HL-60 (cell line): ENCODE measurements around the gene ARID3C.

Source experiments
- DNase-seq, 2 experiments: peaks; one replicate each; pipeline ENCODE4 v3.0.0-alpha.2; 2010 to 2020; ENCODE audit warnings: low read depth in 1 of 2, low spot score in 1 of 2
- H3K27ac ChIP-seq: fragments of 250-450 bp; sonication (Bioruptor Pico); replicated peaks from 2 replicates; pipeline ENCODE4 v1.5.1; 2020; ENCODE audit warnings: mild to moderate bottlenecking, moderate library complexity
- H3K27me3 ChIP-seq: fragments of 250-450 bp; sonication (Bioruptor Pico); 2 replicates; pipeline ENCODE4 v1.5.1; 2021; ENCODE audit warnings: mild to moderate bottlenecking, moderate library complexity; ENCODE audit not compliant: insufficient read depth, poor library complexity, severe bottlenecking
- H3K4me3 ChIP-seq: replicated peaks from 2 replicates; pipeline ENCODE4 v1.5.1; 2011; ENCODE audit warnings: mild to moderate bottlenecking, control low read depth, low read length; ENCODE audit not compliant: insufficient read depth
- GABPA ChIP-seq: IDR thresholded peaks from 2 replicates; pipeline ENCODE4 v1.6.1; 2012; ENCODE audit warnings: low read depth
- POLR2AphosphoS5 ChIP-seq: IDR thresholded peaks from 2 replicates; pipeline ENCODE4 v1.6.1; 2012; ENCODE audit warnings: low read depth
- SPI1 ChIP-seq: IDR thresholded peaks from 2 replicates; pipeline ENCODE4 v1.6.1; 2012; ENCODE audit warnings: low read depth, mild to moderate bottlenecking, borderline replicate concordance
- TF ChIP-seq, protein P1 (sequence below): IDR thresholded peaks from one replicate; pipeline ENCODE4 v1.5.1; 2011; ENCODE audit warnings: low read length, control low read depth, inconsistent platforms; ENCODE audit not compliant: insufficient read depth
- TF ChIP-seq, protein P2 (sequence below): IDR thresholded peaks from 2 replicates; pipeline ENCODE4 v1.6.1; 2012; ENCODE audit warnings: low read depth; ENCODE audit not compliant: insufficient replicate concordance

ARID3C gene

DNA sequence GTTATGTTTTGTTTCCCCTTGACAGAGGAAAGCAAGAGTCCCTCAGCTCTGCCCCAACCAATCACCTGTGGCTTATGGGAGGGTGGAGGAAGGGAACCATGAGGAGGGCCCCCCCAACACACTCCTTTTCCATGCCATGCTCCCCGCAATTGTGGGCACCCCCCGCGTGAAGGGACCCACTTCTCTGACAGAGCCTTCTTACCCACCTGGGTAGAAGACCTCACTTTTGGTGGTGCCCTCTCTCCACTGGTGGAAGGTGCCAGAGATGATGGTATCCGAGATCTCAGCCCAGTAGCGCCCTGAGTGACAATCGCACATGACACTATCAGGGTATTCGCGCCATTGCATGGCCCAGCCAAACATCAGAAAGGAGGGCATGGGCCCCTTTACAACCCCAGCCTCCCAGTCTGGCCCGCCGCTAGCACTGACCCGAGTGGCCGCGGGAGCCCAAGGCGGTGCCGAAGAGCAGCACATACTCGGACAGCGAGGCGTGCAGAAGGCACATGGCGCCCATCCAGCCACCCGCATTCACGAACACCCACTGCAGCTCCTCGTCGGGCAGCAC is 8.0 kb upstream of the ARID3C start:
- Histone ChIP-seq H3K4me3 (peak overlapping the region; percentile 56), H3K27me3 (no peaks in the 10 kb centered on the region), H3K27ac (peak overlapping the region; percentile 89)
- peak in 1 of 2 experiments; percentile 26 for DNase-seq
- no peak for TF ChIP-seq POLR2AphosphoS5
- no peak for TF ChIP-seq SPI1
- TF ChIP-seq GABPA, result no peak
- TF ChIP-seq, protein P1, sequence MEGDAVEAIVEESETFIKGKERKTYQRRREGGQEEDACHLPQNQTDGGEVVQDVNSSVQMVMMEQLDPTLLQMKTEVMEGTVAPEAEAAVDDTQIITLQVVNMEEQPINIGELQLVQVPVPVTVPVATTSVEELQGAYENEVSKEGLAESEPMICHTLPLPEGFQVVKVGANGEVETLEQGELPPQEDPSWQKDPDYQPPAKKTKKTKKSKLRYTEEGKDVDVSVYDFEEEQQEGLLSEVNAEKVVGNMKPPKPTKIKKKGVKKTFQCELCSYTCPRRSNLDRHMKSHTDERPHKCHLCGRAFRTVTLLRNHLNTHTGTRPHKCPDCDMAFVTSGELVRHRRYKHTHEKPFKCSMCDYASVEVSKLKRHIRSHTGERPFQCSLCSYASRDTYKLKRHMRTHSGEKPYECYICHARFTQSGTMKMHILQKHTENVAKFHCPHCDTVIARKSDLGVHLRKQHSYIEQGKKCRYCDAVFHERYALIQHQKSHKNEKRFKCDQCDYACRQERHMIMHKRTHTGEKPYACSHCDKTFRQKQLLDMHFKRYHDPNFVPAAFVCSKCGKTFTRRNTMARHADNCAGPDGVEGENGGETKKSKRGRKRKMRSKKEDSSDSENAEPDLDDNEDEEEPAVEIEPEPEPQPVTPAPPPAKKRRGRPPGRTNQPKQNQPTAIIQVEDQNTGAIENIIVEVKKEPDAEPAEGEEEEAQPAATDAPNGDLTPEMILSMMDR, result no peak
- TF ChIP-seq, protein P2, sequence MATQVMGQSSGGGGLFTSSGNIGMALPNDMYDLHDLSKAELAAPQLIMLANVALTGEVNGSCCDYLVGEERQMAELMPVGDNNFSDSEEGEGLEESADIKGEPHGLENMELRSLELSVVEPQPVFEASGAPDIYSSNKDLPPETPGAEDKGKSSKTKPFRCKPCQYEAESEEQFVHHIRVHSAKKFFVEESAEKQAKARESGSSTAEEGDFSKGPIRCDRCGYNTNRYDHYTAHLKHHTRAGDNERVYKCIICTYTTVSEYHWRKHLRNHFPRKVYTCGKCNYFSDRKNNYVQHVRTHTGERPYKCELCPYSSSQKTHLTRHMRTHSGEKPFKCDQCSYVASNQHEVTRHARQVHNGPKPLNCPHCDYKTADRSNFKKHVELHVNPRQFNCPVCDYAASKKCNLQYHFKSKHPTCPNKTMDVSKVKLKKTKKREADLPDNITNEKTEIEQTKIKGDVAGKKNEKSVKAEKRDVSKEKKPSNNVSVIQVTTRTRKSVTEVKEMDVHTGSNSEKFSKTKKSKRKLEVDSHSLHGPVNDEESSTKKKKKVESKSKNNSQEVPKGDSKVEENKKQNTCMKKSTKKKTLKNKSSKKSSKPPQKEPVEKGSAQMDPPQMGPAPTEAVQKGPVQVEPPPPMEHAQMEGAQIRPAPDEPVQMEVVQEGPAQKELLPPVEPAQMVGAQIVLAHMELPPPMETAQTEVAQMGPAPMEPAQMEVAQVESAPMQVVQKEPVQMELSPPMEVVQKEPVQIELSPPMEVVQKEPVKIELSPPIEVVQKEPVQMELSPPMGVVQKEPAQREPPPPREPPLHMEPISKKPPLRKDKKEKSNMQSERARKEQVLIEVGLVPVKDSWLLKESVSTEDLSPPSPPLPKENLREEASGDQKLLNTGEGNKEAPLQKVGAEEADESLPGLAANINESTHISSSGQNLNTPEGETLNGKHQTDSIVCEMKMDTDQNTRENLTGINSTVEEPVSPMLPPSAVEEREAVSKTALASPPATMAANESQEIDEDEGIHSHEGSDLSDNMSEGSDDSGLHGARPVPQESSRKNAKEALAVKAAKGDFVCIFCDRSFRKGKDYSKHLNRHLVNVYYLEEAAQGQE, result no peak

DNA sequence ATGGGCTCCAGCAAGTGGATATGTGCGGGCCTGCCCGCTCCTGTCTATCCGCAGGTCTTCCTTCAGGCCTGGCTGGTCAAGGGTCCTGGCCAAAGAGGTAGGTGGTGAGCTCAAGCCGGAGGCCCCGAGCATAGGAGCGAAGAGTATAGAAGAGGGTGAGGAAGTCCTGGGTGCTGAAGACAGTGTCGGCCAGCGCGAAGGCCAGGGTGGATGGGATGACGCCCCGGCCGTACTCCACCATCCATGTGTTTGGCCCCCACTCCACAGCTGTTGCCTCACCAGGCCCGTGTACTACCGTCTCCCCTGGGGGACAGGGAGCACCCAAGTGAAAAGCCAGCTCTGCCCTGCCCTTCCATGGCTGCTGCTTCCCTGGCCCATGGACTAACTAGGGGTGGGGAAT is 6.7 kb upstream of the ARID3C start:
- H3K27me3 ChIP-seq, result no peaks in the 10 kb centered on the region
- no peak for DNase-seq
- H3K4me3 ChIP-seq, result no peak overlapping the region
- TF ChIP-seq GABPA (no peak), SPI1 (no peak), POLR2AphosphoS5 (no peak)
- TF ChIP-seq, protein P1, result no peak
- TF ChIP-seq, protein P2, result no peak
- H3K27ac ChIP-seq, result no peak overlapping the region

DNA sequence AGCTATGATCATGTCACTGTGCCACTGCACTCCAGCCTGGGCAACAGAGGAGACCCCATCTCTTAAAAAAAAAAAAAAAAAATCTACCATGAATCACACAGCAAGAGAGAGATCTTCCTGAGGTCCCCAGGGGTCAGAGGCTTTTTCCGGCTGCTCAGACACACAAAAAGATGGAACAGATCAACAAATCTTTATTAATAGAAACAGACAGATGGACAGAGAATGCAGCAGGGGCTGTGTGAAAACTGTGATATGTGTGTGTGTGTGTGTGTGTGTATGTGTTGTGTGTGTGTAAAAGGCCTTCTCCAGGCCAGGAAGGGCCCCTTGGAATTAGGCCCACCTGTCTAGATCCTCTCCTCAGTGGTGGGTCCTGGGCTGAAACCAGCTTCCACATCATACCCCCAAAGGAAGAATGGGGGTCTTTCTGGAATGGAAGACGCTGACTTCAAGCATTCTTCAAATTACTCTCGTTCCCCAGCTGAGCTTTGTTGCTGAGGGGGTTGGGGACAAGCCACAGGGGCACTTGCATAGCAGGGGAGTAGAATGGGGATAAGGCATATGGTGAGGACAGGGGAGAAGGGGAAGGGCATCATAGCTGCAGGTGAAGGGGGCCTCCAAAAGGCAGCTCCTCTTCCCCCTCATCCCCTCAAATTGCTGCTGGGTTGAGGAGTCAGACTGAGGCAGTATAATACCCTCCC is 5.8 kb upstream of the ARID3C start:
- Histone ChIP-seq H3K27ac (no peak overlapping the region), H3K4me3 (no peak overlapping the region), H3K27me3 (peaks cover 5% of the 10 kb centered on the region)
- no peak for DNase-seq
- TF ChIP-seq GABPA, result no peak

DNA sequence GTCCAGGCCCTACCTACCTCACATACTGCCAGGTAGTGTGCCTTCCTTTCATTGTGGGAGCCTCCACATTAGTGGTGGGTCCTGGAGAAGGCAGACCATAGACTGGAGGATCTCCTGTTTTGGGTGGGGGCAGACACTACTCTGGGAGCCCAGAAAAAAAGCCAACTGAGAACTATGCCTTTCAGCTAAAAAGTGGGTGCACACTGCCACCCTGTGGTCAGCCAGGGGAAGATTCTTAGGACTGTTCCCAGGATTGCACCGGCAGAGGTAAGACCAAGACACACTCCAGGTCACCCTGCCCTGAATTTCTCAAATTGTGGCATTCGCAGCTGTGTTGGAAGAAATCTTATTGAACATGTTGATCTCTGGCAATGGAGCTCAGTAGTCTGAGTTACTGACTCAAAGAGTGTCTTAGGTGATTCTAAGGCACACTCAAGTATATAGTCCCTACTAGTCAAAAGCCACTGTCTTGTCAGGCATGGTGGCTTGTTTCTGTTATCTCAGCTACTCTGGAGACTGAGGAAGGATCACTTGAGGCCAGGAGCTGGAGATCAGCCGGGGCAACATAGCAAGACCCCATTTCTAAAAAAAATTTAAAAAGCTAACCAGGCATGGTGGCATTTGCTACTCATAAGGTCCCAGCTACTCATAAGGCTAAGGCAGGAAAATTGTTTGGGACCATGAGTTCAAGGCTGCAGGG is 5.1 kb upstream of the ARID3C start:
- H3K27ac ChIP-seq, result no peak overlapping the region
- peaks cover 12% of the 10 kb centered on the region for H3K27me3 ChIP-seq
- H3K4me3 ChIP-seq, result no peak overlapping the region
- TF ChIP-seq, protein P1, result peak; percentile 77
- TF ChIP-seq SPI1, result no peak
- DNase-seq, result peak; percentile 61 to 79
